NK-92 treated with Interleukin-12 subunit alpha and Interleukin-12 subunit beta, amount 100 ng/mL, for 24 hours (cell line): ENCODE data around the gene SNF8.
A peak's percentile ranks its signal among the peaks of the same experiment; 100 is the strongest.
"Not testable (repeated sequence)": the region's sequence is repeated elsewhere in the genome, so short reads cannot be mapped to it uniquely, and the experiment has no call there.

Experiments
- DNase-seq: peaks from one replicate; lab custom pipeline; 2025; lab: John Stamatoyannopoulos, UW

The SNF8 gene, protein sequence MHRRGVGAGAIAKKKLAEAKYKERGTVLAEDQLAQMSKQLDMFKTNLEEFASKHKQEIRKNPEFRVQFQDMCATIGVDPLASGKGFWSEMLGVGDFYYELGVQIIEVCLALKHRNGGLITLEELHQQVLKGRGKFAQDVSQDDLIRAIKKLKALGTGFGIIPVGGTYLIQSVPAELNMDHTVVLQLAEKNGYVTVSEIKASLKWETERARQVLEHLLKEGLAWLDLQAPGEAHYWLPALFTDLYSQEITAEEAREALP

DNA sequence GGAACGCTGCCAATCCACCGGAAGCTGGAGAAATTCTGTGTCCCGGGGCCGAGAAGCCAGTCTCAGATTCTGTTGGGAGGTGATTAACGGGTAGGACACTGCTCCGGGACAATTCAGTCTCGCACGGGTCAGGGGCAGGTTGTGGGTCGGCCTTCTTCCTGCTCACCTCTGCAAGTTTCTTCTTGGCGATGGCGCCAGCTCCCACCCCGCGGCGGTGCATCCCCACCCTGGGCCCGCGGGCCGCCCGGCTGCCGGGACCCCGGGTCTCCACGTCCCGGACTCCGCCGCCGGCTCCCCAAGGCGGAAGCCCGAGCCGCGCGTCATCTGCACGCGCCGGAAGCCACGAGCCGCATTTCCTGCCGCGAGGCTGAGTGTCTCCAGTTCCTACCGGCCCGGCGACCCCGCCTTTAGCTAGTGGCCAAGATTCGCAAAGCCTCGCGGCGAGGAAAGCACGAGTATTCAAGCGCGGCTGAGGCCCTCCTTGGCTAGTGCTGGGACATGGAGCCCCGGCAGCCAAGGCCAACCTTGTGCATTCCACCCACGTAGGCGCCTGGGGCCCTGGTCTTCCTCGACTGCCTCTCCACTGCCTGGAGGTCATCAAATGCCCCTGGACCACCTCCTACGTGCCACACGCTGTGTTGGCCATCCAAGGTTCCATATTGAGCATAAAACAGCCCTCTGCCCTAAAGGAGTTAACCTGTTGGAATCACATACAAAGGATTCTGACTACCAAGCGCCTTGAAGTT is at the start of gene SNF8:
Gene SNF8, minus strand, starts transcription at position 328 of the 746 bp plus-strand sequence. Its CDS starts 108 bp downstream, at position 220.
- peak; percentile 81 for DNase-seq

DNA sequence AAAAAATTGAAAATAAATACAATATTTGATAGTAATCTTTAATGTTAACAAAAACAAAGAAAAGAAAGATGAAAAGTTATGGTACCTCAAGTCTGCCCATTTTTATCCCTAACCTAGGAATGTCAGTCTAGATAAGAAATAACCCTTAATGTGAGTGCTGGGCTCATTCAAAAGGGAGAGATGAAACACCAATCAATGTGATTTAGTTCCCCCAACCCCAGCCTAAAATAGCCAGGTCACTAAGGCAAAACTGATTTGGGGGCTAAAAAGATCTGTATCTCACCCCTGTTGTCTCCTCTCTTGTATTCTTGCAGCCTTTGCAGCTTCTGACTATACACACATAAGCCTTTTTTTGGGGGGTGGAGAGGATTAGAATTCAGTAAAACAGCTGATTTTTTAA is 49.3 kb upstream of the SNF8 start:
- DNase-seq: no peak

DNA sequence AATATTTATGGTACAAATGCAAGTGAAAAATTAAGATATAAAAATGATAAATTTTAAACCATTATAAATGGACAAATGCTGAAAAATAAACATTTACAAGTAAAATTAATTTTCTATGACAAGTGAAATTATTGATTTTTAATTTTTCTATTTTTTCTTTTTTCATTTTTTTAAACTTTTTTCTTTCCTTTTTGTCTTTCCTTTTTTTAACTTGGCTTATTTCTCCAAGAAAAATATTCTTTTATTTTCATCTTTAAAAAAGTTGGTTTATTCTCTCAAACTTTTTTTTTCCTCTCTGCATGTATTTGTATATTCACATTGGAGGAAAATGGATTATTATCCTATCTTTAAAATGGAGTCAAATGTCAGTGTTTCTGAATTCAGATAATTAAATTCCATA is 48.7 kb upstream of the SNF8 start:
- DNase-seq: no peak

DNA sequence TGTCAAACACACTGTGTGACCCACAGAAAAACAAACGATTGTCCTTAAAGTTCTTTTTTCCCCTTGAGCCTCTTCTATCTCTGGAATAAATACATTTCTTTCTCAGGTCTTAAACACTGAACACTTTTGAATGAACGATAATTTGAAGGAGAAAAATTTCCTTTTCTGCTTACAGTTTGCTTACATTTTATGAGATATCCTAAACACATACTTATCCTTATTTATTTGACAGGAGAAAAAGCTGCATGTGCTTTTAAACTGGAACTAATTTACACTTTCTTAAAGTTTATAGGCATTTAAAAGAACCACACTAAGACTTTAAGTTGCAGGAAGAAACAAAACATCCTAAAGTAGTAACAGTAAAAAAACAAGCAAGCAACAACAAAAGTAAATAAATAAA is 47.8 kb upstream of the SNF8 start:
- DNase-seq: no peak

DNA sequence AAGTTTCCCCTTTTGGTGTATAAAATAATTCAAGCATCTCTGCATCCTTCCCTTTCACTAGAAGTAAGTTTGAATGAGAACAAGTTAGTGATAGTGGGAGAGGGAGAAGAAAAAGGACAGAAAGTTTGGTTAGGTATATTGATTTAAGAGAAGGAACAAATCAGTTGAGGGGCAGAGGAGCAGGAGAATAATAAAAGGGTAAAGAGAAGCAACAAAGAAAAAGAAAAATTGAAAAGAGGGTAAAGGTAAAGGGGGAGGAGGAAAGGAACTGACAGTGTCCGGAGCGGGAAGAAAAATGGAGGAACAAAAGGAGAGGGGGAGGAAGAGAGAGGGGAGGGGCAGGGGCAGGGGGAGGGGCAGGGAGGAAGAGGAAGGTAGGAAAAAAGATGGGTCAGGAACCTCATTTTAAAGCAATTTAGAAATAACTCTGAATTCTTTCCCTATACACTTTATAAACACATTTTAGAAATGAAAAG is 46.3 kb upstream of the SNF8 start:
- no peak for DNase-seq

GRCh38 chr17:48989100-48989499 is 44.5 kb upstream of the SNF8 start:
- DNase-seq: no peak

DNA sequence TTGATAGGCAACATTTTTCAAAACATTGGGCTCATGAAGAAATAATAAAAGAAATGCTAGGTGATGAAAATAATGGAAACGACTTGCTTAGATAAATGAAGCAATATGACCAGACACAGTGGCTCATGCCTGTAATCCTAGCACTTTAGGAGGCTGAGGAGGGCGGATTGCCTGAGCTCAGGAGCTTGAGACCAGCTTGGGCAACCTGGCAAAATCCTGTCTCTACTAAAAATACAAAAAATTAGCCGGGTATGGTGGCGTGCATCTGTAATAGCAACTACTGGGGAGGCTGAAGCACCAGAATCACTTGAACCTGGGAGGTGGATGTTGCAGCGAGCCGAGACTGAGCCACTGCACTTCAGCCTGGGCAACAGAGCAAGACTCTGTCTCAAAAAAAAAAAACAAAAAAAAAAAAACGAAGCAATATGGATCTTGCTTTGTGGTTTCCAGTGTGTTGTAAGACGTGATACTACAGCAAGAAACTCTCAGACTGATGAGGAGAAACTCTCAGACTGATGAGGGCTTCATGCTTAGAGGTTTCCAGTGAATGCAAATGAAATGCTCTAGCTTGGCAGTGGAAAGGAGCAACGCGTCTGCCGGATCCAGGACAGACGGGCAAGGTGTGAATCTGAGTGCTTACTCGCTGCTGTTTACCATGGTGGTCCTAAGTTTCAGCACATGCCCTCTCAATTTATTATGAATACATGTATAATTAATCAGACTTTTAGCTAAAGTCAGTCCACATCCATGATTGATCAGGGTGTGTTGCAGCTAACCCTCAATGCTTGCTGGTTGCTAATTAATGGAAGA is 41.0 kb upstream of the SNF8 start:
- no peak for DNase-seq

DNA sequence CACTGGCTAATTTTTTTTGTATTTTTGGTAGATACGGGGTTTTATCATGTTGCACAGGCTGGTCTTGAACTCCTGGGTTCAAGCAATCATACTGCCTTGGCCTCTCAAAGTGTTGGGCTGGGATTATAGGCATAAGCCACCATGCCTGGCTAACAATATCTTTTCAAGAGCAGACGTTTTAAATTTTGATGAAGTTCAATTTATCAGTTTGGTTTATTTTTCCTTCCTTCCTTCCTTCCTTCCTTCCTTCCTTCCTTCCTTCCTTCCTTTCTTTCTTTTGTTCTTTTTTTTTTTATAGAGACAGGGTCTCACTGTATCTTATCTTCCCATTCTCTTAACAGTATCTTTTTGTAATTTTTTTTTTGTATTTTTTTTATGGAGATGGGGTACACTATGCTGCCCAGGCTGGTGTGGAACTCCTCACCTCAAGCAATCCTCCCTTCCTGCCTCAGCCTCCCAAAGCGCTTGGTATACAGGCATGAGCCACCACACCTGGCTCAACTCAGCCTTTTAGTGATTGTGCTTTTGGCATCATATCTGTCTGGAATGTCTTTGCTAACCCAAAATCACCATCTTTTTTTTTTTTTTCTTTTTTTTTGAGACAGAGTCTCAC is 37.4 kb upstream of the SNF8 start:
- no peak for DNase-seq

DNA sequence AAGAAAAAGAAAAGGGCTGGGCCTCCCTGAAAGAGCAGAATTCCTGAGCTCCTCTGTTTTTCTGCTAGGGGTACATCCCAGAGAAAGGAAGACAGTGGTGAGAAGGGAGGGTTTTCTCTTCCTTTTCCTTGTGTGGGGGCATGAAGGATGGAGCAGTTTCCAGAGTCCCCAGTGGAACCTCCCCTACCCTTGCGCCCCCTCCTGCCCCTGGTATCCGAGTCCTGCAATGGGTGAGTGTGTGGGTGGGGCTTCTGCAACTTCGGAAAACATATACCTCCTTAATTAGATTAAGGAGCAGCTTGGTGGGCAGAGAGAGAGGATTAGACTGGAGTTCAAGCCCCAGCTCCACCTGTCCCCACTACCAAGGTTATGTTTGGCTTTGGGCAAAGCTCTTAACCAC is 29.2 kb upstream of the SNF8 start:
- DNase-seq: no peak

- DNase-seq: no peak
Observed at GRCh38 chr17:48972749-48973097, 28.1 kb upstream of the SNF8 start.

- DNase-seq: no peak
Observed at GRCh38 chr17:48970865-48971687, 26.4 kb upstream of the SNF8 start.

DNA sequence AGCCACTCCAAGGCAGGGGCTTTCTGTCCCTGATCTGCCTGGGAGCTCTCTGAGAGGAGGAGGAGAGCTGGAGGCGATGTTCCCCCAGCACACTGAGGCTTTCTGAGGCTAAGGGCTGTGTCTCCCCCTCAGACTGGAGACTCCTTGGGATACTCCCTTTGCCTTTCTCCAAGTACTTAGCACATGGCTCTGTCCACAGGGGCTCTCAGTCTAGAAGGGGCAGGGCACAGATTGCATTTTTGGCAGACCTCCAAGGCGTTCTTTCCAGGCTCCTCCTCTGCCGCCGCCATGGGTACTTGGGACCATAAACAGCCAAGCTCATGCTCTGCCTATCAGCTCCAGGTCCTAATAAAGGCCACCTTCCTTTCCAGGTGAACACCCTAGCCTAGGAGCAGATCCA is 25.6 kb upstream of the SNF8 start:
- DNase-seq: no peak

GRCh38 chr17:48961516-48962233 is 17.0 kb upstream of the SNF8 start:
- DNase-seq: no peak

DNA sequence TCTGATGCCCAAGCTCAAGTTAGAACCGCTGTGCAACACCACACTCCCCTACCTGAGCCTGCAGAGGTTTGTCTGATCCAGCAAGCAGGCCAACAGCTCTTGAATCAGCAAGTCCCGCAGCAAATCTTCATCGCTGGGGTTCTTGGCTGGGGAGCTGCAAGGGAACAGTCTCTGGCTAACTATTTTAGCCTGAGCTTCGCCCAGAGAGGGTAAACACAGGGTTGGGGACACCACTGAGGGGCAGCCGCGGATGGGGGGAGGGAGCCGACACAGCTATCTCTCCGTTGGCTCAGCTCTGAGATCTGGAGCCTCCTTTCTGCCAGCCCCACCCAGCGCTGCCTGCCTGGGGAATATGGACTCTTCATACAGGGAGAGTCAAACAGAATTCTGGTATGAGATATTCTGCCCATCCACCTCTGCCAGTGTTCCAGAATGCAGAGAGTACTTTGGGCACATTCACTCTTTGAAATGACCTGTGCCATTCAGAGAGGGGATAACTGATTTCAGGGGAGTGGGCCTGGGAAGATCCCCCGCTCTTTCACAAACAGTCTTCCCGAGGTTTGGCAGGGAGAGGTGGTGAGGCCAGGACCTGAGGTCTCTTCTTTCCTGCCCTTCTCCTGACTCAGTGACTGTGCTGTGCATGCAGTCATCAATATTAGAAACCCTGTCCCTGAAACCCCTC is 16.3 kb upstream of the SNF8 start:
- DNase-seq: no peak

DNA sequence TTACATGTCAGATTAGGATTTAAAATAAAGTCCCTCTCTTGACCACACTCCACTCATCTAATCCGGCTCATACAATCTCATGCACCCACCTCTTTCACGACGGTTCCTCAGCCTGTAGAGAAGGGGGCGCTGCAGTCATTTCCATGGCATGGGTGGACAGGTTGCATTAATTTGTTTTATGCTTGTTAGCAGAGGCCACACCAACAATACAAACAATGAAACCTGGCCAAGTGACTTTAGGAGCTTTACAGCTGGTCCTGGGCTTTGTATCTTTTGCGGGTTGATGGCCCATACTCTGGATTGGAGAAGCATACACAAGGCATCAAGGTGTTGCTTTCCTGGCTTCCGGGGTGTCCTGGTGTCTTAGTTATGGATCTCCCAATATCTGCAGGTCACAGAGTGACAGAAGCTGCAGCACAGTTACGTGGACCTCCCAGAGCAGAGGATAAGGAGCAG is 9.7 kb upstream of the SNF8 start:
- DNase-seq: no peak

- no peak for DNase-seq
Observed at GRCh38 chr17:48952904-48953303, 8.3 kb upstream of the SNF8 start.

DNA sequence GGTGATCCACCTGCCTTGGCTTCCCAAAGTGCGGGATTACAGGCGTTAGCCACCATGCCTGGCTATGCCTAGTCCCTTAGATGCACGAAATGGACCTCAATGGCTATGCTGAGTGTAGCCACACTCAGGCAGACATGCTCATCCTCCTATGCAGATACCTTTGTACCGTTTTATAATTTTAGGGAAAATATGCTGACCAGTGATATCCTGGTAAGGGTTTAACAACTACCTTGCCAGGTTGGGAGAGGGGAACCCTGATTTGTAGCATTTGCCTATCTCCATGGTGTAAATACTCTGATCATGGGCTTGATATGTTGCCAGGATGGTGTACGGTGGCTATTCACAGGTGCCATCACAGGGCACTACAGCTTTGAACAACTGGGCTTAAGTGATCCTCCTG is 6.9 kb upstream of the SNF8 start:
- no peak for DNase-seq

- DNase-seq: not testable (repeated sequence)
Observed at GRCh38 chr17:48945261-48945651, 614 bp upstream of the SNF8 start.

GRCh38 chr17:48933035-48933434 is 11.6 kb downstream of the SNF8 start:
- DNase-seq: no peak

DNA sequence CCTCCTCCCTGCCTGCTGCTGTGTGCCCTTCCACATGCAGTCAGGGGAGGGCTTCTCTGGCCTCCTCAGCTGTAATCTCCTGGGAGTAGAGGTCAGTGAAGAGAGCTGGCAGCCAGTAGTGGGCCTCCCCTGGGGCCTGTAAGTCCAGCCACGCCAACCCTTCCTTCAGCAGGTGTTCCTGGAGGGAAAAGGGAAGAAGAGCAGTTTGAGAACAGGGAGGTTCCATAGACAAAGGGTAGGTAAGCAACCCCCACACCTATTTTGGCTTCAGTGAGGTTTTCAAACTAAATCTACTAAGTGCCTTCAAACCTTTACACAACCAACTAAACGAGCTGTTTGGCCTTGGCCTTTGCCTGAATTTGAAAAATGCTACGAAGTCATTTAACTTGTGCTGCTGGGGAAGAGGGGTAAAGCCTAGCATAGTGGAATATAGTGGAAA is 14.2 kb downstream of the SNF8 start:
- no peak for DNase-seq
